AG09309 (cell line): ENCODE measurements around the gene FARSA.
"Not testable (repeated sequence)": the region's sequence is repeated elsewhere in the genome, so short reads cannot be mapped to it uniquely, and the experiment has no call there.

Experiments used
- DNase-seq: peaks from one replicate; pipeline ENCODE4 v3.0.0-alpha.2; 2010; ENCODE audit warnings: low read depth
- H3K4me3 ChIP-seq: 2 replicates; pipeline ENCODE4 v1.5.1; 2011; ENCODE audit warnings: mild to moderate bottlenecking, low read depth, low read length, moderate library complexity; ENCODE audit not compliant: control insufficient read depth
- CTCF ChIP-seq: IDR thresholded peaks from 2 replicates; pipeline ENCODE4 v1.5.1; 2011; ENCODE audit warnings: mild to moderate bottlenecking, low read depth, low read length, inconsistent platforms; ENCODE audit not compliant: insufficient read depth, control insufficient read depth; ENCODE audit errors: missing control alignments

FARSA gene

GRCh38 chr19:12965017-12965811 lies 31.7 kb upstream of the FARSA start:
- peak overlapping the region; percentile 61 for H3K4me3 ChIP-seq
- no peak for DNase-seq
- peak; percentile 87 for TF ChIP-seq CTCF

- DNase-seq, result no peak
- TF ChIP-seq CTCF, result no peak
- no peak overlapping the region for H3K4me3 ChIP-seq
These were observed 26.0 kb upstream of the FARSA start for GRCh38 chr19:12959481-12959880.

GRCh38 chr19:12957389-12957952 lies 24.0 kb upstream of the FARSA start:
- DNase-seq, result not testable (repeated sequence)
- H3K4me3 ChIP-seq, result peak overlapping the region; percentile 98

- no peak for TF ChIP-seq CTCF
- H3K4me3 ChIP-seq, result peak within 1 kb of the TSS; percentile 98
- no peak for DNase-seq
These were observed 23.2 kb upstream of the FARSA start, which contains the start of gene GADD45GIP1 for GRCh38 chr19:12956446-12957388. Gene GADD45GIP1 (minus strand): TSS chr19:12957223. CDS start chr19:12957212, 11 bp downstream.

GRCh38 chr19:12955996-12956395 lies 22.5 kb upstream of the FARSA start:
- no peak for TF ChIP-seq CTCF

GRCh38 chr19:12955575-12955974 lies 22.1 kb upstream of the FARSA start:
- DNase-seq, result not testable (repeated sequence)
- H3K4me3 ChIP-seq, result peak overlapping the region; percentile 98

More at GRCh38 chr19:12955996-12956395, 22.5 kb upstream of the FARSA start:
- DNase-seq, result no peak
- H3K4me3 ChIP-seq, result peak overlapping the region; percentile 98

- no peak for DNase-seq
- H3K4me3 ChIP-seq, result no peak overlapping the region
- no peak for TF ChIP-seq CTCF
These were observed 21.1 kb upstream of the FARSA start for GRCh38 chr19:12954612-12954962.
